ENCODE data around the gene ESPL1. TPM values are rescaled to one million over a fixed set of nuclear protein-coding genes. Genes with fewer than 3 reads are reported as not detected.

The ESPL1 gene
- total RNA-seq, 2 donors from 2014 or later, result 33.3 to 50.7 TPM

DNA sequence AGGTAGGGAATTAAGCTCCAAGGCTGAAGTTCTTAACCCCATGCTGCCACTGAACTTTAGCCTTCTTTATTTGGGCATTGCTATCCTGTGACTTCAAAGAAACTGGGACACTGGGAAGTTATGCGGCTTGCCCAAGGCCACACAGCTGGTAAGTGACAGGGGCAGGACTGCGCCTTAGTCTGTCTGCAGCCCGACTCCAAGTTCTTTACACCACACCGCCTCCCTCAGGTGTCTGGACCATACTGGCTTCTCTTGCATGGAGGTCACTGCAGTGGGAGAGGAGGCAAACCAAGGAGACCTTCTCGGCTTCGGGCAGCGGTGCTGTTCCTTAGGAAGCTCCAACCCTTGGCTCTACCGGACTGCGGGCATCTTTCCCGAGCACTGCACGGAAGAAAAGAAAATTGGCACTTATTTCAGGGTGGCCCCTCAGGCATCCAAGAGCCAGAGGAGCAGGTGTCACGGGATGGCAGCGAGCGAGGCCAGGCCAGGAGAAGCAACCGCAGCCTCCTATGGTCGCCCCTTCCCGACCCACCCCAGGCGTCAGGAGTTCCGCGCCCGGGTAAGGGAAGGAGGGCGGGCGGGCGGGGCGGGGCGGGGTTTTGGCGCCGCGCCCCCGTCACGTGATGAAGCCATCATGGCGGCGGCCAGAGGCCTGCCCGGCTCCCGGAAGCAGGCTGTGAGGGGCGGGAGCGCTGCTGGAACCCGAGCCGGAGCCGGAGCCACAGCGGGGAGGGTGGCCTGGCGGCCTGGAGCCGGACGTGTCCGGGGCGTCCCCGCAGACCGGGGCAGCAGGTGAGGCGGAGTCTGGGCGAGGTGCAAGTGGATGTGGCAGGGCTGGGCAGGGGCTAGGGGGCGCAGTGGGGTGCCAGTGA is 16.4 kb upstream of the ESPL1 start:
- Histone ChIP-seq H3K27me3 (ENCODE audit: control insufficient read depth, insufficient read depth, low read length, poor library complexity, severe bottlenecking) (no peaks in the 10 kb centered on the region), H3K4me1 (ENCODE audit: control insufficient read depth, insufficient read depth, low read length) (peaks cover 3% of the 10 kb centered on the region), H3K9ac (ENCODE audit: extremely low read depth, low read length, poor library complexity, severe bottlenecking) (peak overlapping the region; percentile 63), H3K27ac (ENCODE audit: low read depth, low read length) (peak overlapping the region; percentile 64), H3K36me3 (ENCODE audit: control insufficient read depth, insufficient read depth, low read length) (peaks cover 11% of the 10 kb centered on the region), H3K4me3 (ENCODE audit: low read length) (peak overlapping the region; percentile 86), H3K9me3 (ENCODE audit: control insufficient read depth, low read length) (no peaks in the 10 kb centered on the region)
- DNase-seq, result peak; percentile 98
- peaks cover 11% of the 10 kb centered on the region for H3K36me3 Mint-ChIP-seq (ENCODE audit: low read depth)
- 1 to 4% methylated on average over 11 to 51 of the region's 51 CpGs for WGBS, 2 experiments (ENCODE audit: insufficient coverage in 1 of 2, insufficient read length in 1 of 2)
- peaks cover 2% of the 10 kb centered on the region for H3K27me3 Mint-ChIP-seq (ENCODE audit: insufficient read depth)
- TF ChIP-seq, protein P1, sequence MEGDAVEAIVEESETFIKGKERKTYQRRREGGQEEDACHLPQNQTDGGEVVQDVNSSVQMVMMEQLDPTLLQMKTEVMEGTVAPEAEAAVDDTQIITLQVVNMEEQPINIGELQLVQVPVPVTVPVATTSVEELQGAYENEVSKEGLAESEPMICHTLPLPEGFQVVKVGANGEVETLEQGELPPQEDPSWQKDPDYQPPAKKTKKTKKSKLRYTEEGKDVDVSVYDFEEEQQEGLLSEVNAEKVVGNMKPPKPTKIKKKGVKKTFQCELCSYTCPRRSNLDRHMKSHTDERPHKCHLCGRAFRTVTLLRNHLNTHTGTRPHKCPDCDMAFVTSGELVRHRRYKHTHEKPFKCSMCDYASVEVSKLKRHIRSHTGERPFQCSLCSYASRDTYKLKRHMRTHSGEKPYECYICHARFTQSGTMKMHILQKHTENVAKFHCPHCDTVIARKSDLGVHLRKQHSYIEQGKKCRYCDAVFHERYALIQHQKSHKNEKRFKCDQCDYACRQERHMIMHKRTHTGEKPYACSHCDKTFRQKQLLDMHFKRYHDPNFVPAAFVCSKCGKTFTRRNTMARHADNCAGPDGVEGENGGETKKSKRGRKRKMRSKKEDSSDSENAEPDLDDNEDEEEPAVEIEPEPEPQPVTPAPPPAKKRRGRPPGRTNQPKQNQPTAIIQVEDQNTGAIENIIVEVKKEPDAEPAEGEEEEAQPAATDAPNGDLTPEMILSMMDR (conservative IDR thresholded peaks at IDR 0.05), result peak; percentile 62
- H3K9me3 Mint-ChIP-seq, result no peaks in the 10 kb centered on the region
- H3K4me3 Mint-ChIP-seq, result peak overlapping the region; percentile 87
- H3K27ac Mint-ChIP-seq, result peak overlapping the region; percentile 99
- H3K4me1 Mint-ChIP-seq, result peaks cover 14% of the 10 kb centered on the region

DNA sequence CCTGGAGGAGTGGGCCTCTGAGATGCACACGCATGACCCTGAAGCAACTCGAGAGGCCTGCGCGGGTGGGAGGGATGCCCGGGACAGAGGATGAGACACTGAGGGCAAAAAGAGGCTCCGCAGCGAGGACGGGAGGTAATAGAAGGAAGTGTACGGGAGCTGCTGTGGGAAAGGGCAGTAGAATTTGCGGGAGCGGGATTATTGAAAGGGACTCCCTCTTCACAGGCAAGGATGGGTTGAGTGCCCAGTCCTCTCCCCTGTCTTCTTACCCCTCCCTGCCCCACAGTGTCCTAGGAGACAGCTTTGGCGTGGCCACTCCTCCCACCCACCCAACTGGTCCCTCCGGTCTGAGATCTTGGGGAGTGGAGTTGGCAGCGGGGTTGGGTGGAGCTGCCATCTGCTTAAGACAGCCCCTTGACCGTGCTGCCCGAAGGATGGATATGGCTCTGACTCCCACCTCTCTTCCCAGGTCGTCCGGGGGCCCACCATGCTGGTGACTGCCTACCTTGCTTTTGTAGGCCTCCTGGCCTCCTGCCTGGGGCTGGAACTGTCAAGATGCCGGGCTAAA is 15.7 kb upstream of the ESPL1 start:
- Mint-ChIP-seq H3K4me1 (peaks cover 14% of the 10 kb centered on the region), H3K36me3 (ENCODE audit: low read depth) (peaks cover 11% of the 10 kb centered on the region), H3K27ac (peak overlapping the region; percentile 91), H3K9me3 (no peaks in the 10 kb centered on the region), H3K27me3 (ENCODE audit: insufficient read depth) (no peaks in the 10 kb centered on the region), H3K4me3 (peak overlapping the region; percentile 87)
- no peak for DNase-seq
- Histone ChIP-seq H3K9me3 (ENCODE audit: control insufficient read depth, low read length) (no peaks in the 10 kb centered on the region), H3K4me1 (ENCODE audit: control insufficient read depth, insufficient read depth, low read length) (peaks cover 3% of the 10 kb centered on the region), H3K27me3 (ENCODE audit: control insufficient read depth, insufficient read depth, low read length, poor library complexity, severe bottlenecking) (no peaks in the 10 kb centered on the region), H3K36me3 (ENCODE audit: control insufficient read depth, insufficient read depth, low read length) (peaks cover 11% of the 10 kb centered on the region), H3K9ac (ENCODE audit: extremely low read depth, low read length, poor library complexity, severe bottlenecking) (peak overlapping the region; percentile 63), H3K27ac (ENCODE audit: low read depth, low read length) (peak overlapping the region; percentile 55), H3K4me3 (ENCODE audit: low read length) (peak overlapping the region; percentile 86)
- TF ChIP-seq, protein P1 (conservative IDR thresholded peaks at IDR 0.05), result no peak
- WGBS, 2 experiments (ENCODE audit: insufficient coverage in 1 of 2, insufficient read length in 1 of 2), result 15 to 22% methylated on average over 13 to 19 of the region's 19 CpGs

DNA sequence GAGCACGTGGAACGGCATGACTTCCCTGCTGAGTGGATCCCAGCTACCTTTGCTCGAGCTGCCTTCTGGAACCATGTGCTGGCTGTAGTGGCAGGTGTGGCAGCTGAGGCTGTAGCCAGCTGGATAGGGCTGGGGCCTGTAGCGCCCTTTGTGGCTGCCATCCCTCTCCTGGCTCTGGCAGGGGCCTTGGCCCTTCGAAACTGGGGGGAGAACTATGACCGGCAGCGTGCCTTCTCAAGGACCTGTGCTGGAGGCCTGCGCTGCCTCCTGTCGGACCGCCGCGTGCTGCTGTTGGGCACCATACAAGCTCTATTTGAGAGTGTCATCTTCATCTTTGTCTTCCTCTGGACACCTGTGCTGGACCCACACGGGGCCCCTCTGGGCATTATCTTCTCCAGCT is 14.8 kb upstream of the ESPL1 start:
- Mint-ChIP-seq H3K4me3 (peak overlapping the region; percentile 87), H3K27me3 (ENCODE audit: insufficient read depth) (no peaks in the 10 kb centered on the region), H3K4me1 (peaks cover 14% of the 10 kb centered on the region), H3K9me3 (no peaks in the 10 kb centered on the region), H3K36me3 (ENCODE audit: low read depth) (peaks cover 11% of the 10 kb centered on the region), H3K27ac (no peak overlapping the region)
- H3K27ac ChIP-seq (ENCODE audit: low read depth, low read length), result no peak overlapping the region
- H3K27me3 ChIP-seq (ENCODE audit: control insufficient read depth, insufficient read depth, low read length, poor library complexity, severe bottlenecking), result no peaks in the 10 kb centered on the region
- H3K9ac ChIP-seq (ENCODE audit: extremely low read depth, low read length, poor library complexity, severe bottlenecking), result no peak overlapping the region
- WGBS, 2 experiments (ENCODE audit: insufficient coverage in 1 of 2, insufficient read length in 1 of 2), result 94 to 99% methylated on average over 12 to 13 of the region's 13 CpGs
- no peaks in the 10 kb centered on the region for H3K9me3 ChIP-seq (ENCODE audit: control insufficient read depth, low read length)
- H3K4me1 ChIP-seq (ENCODE audit: control insufficient read depth, insufficient read depth, low read length), result peaks cover 3% of the 10 kb centered on the region
- H3K4me3 ChIP-seq (ENCODE audit: low read length), result peak overlapping the region; percentile 86
- peak; percentile 51 for DNase-seq
- peaks cover 11% of the 10 kb centered on the region for H3K36me3 ChIP-seq (ENCODE audit: control insufficient read depth, insufficient read depth, low read length)
- TF ChIP-seq, protein P1 (conservative IDR thresholded peaks at IDR 0.05), result no peak

Measured in endodermal cell (in vitro differentiated cells).